Liver (tissue), 3 donors: ENCODE data around the gene PDE4D.

Experiments
- EGR1 ChIP-seq, 2 donors: IDR thresholded peaks; 2 replicates each; pipeline ENCODE4 v1.6.1; 2016 to 2018; ENCODE audit warnings: antibody characterized with exemption in 2 of 2, low read depth in 2 of 2
- GABPA ChIP-seq, 2 donors: IDR thresholded peaks in 1 of 2; conservative IDR thresholded peaks in 1 of 2; 2 replicates each; pipeline ENCODE4 v1.6.1; 2016; ENCODE audit warnings: antibody characterized with exemption in 2 of 2, mild to moderate bottlenecking in 1 of 2, moderate library complexity in 1 of 2
- HNF4A ChIP-seq, 2 donors: conservative IDR thresholded peaks; 2 replicates each; pipeline ENCODE4 v1.6.1; 2016; ENCODE audit warnings: antibody characterized with exemption in 2 of 2, mild to moderate bottlenecking in 2 of 2
- JUND ChIP-seq, 2 donors: IDR thresholded peaks; 2 replicates each; pipeline ENCODE4 v1.6.1; 2016; ENCODE audit warnings: antibody characterized with exemption in 2 of 2
- RAD21 ChIP-seq, 2 donors: IDR thresholded peaks; 2 replicates each; pipeline ENCODE4 v1.6.1; 2016; ENCODE audit warnings: antibody characterized with exemption in 2 of 2, mild to moderate bottlenecking in 2 of 2
- SP1 ChIP-seq: IDR thresholded peaks from 2 replicates; pipeline ENCODE4 v1.6.1; 2018; ENCODE audit warnings: antibody characterized with exemption, mild to moderate bottlenecking
- TAF1 ChIP-seq: conservative IDR thresholded peaks from 2 replicates; pipeline ENCODE4 v1.6.1; 2016; ENCODE audit warnings: antibody characterized with exemption, mild to moderate bottlenecking
- YY1 ChIP-seq: IDR thresholded peaks from 2 replicates; pipeline ENCODE4 v1.6.1; 2016; ENCODE audit warnings: antibody characterized with exemption, mild to moderate bottlenecking
- TF ChIP-seq, protein P1 (sequence below): fragments of 150-350 bp; IDR thresholded peaks from 2 replicates; pipeline ENCODE4 v1.5.1; 2017; ENCODE audit warnings: improper control_type of control experiment, low read depth, low read length; ENCODE audit not compliant: missing input control
- TF ChIP-seq, protein P2 (sequence below): IDR thresholded peaks from 2 replicates; pipeline ENCODE4 v1.6.1; 2016; ENCODE audit warnings: antibody characterized with exemption, mild to moderate bottlenecking
- TF ChIP-seq, protein P3 (sequence below): IDR thresholded peaks from 2 replicates; pipeline ENCODE4 v1.6.1; 2016; ENCODE audit warnings: antibody characterized with exemption
- TF ChIP-seq, protein P4 (sequence below): IDR thresholded peaks from 2 replicates; pipeline ENCODE4 v1.6.1; 2016; ENCODE audit warnings: antibody characterized with exemption
- donor health status: healthy.
- donor health status: healthy.

DNA sequence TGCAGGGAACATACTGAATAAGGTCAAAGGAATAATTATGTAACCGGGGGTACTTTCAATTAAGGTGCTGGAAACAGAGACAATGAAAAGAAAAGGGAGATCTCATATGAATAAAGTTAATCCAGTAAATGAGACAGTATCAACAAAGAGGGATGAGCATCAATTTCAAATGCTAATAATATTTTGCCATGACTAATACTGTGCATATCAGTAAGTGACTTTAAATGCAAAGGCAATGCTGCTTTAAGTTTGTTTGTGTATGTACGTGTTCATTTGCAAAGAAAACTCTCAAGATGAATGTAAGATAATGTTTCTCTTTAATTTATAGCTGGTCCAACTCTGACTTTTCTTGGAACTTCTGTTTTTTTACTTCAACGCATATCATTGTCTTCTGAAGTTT, 139.9 kb downstream of the PDE4D start:
- TF ChIP-seq, protein P1, sequence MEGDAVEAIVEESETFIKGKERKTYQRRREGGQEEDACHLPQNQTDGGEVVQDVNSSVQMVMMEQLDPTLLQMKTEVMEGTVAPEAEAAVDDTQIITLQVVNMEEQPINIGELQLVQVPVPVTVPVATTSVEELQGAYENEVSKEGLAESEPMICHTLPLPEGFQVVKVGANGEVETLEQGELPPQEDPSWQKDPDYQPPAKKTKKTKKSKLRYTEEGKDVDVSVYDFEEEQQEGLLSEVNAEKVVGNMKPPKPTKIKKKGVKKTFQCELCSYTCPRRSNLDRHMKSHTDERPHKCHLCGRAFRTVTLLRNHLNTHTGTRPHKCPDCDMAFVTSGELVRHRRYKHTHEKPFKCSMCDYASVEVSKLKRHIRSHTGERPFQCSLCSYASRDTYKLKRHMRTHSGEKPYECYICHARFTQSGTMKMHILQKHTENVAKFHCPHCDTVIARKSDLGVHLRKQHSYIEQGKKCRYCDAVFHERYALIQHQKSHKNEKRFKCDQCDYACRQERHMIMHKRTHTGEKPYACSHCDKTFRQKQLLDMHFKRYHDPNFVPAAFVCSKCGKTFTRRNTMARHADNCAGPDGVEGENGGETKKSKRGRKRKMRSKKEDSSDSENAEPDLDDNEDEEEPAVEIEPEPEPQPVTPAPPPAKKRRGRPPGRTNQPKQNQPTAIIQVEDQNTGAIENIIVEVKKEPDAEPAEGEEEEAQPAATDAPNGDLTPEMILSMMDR: no peak
- TF ChIP-seq, protein P2, sequence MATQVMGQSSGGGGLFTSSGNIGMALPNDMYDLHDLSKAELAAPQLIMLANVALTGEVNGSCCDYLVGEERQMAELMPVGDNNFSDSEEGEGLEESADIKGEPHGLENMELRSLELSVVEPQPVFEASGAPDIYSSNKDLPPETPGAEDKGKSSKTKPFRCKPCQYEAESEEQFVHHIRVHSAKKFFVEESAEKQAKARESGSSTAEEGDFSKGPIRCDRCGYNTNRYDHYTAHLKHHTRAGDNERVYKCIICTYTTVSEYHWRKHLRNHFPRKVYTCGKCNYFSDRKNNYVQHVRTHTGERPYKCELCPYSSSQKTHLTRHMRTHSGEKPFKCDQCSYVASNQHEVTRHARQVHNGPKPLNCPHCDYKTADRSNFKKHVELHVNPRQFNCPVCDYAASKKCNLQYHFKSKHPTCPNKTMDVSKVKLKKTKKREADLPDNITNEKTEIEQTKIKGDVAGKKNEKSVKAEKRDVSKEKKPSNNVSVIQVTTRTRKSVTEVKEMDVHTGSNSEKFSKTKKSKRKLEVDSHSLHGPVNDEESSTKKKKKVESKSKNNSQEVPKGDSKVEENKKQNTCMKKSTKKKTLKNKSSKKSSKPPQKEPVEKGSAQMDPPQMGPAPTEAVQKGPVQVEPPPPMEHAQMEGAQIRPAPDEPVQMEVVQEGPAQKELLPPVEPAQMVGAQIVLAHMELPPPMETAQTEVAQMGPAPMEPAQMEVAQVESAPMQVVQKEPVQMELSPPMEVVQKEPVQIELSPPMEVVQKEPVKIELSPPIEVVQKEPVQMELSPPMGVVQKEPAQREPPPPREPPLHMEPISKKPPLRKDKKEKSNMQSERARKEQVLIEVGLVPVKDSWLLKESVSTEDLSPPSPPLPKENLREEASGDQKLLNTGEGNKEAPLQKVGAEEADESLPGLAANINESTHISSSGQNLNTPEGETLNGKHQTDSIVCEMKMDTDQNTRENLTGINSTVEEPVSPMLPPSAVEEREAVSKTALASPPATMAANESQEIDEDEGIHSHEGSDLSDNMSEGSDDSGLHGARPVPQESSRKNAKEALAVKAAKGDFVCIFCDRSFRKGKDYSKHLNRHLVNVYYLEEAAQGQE: no peak
- TF ChIP-seq JUND (IDR thresholded peaks at IDR 0.05): no peak
- TF ChIP-seq, protein P3, sequence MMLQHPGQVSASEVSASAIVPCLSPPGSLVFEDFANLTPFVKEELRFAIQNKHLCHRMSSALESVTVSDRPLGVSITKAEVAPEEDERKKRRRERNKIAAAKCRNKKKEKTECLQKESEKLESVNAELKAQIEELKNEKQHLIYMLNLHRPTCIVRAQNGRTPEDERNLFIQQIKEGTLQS: no peak
- TF ChIP-seq HNF4A (conservative IDR thresholded peaks at IDR 0.05): no peak
- no peak for TF ChIP-seq SP1
- TF ChIP-seq TAF1: no peak
- no peak for TF ChIP-seq YY1
- TF ChIP-seq, protein P4, sequence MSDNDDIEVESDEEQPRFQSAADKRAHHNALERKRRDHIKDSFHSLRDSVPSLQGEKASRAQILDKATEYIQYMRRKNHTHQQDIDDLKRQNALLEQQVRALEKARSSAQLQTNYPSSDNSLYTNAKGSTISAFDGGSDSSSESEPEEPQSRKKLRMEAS: no peak
- no peak for TF ChIP-seq EGR1 (IDR thresholded peaks at IDR 0.05; ENCODE audit: low read depth in 2 of 2)
- TF ChIP-seq GABPA (IDR thresholded peaks at IDR 0.05 in 1 of 2, conservative IDR thresholded peaks at IDR 0.05 in 1 of 2): no peak
- no peak for TF ChIP-seq RAD21 (IDR thresholded peaks at IDR 0.05)
